Naive thymus-derived CD4-positive, alpha-beta T cell (primary cell): Measurements from ENCODE around the gene PRR11. TPM values are rescaled to one million over a fixed set of nuclear protein-coding genes. Genes with fewer than 3 reads are reported as not detected.
"Not testable (repeated sequence)": the region's sequence is repeated elsewhere in the genome, so short reads cannot be mapped to it uniquely, and the experiment has no call there.

Source experiments
- ATAC-seq: fragments of 150-1000 bp; cut with Tn5 transposase; 2 replicates; pipeline ENCODE4 v1.10.0; 2021; ENCODE audit warnings: mild to moderate bottlenecking, moderate library complexity
- CTCF ChIA-PET: fragments of 350-600 bp; sonication (Branson Sonifier 250); formaldehyde crosslinking; loops from one replicate; lab custom pipeline; 2021; ENCODE audit warnings: antibody characterized with exemption; lab: Charles Lee
- POLR2A ChIA-PET: fragments of 350-600 bp; sonication (Branson Sonifier 250); formaldehyde crosslinking; loops from one replicate; lab custom pipeline; 2021; ENCODE audit warnings: antibody characterized with exemption, inconsistent platforms; lab: Charles Lee
- DNase-seq, 9 donors: peaks; one replicate each; pipeline versions ENCODE4 v3.0.0 to v3.0.0-alpha.2; 2020 to 2022; ENCODE audit warnings: mixed read lengths in 1 of 9
- H3K27ac ChIP-seq: one replicate; pipeline ENCODE4 v1.7.0; 2013; ENCODE audit warnings: mild to moderate bottlenecking, low read depth, low read length, moderate library complexity
- H3K27me3 ChIP-seq, 2 donors: one replicate each; pipeline ENCODE4 v1.7.0; 2013; ENCODE audit warnings: low read length in 2 of 2, mild to moderate bottlenecking in 2 of 2, moderate library complexity in 2 of 2; ENCODE audit not compliant: control insufficient read depth in 2 of 2, insufficient read depth in 2 of 2
- H3K36me3 ChIP-seq, 3 experiments: 1 replicate in 2 of 3; 2 replicates in 1 of 3; pipeline ENCODE4 v1.7.0; 2013; ENCODE audit warnings: low read length in 3 of 3, mild to moderate bottlenecking in 3 of 3, moderate library complexity in 1 of 3; ENCODE audit not compliant: insufficient read depth in 3 of 3, control insufficient read depth in 2 of 3
- H3K4me1 ChIP-seq, 2 donors: one replicate each; pipeline ENCODE4 v1.7.0; 2013; ENCODE audit warnings: low read length in 2 of 2, mild to moderate bottlenecking in 2 of 2, moderate library complexity in 1 of 2; ENCODE audit not compliant: control insufficient read depth in 2 of 2, insufficient read depth in 2 of 2
- H3K4me3 ChIP-seq: 2 replicates; pipeline ENCODE4 v1.7.0; 2013; ENCODE audit warnings: mild to moderate bottlenecking, low read length
- H3K9me3 ChIP-seq, 3 experiments: 1 replicate in 2 of 3; 2 replicates in 1 of 3; pipeline ENCODE4 v1.7.0; 2013; ENCODE audit warnings: low read length in 3 of 3; ENCODE audit not compliant: control insufficient read depth in 2 of 3
- H3K27ac Mint-ChIP-seq, 9 donors: one replicate each; pipeline ENCODE4 v1.8.0; 2020 to 2022; ENCODE audit warnings: mixed read lengths in 9 of 9, mild to moderate bottlenecking in 8 of 9, moderate library complexity in 5 of 9, inconsistent platforms in 2 of 9
- H3K27me3 Mint-ChIP-seq, 5 donors: one replicate each; pipeline ENCODE4 v1.8.0; 2021 to 2022; ENCODE audit warnings: mixed read lengths in 5 of 5, mild to moderate bottlenecking in 1 of 5
- H3K36me3 Mint-ChIP-seq, 5 donors: one replicate each; pipeline ENCODE4 v1.8.0; 2020 to 2022; ENCODE audit warnings: mixed read lengths in 5 of 5, mild to moderate bottlenecking in 3 of 5, inconsistent platforms in 1 of 5
- H3K4me1 Mint-ChIP-seq, 7 donors: one replicate each; pipeline ENCODE4 v1.8.0; 2020 to 2022; ENCODE audit warnings: mixed read lengths in 7 of 7, mild to moderate bottlenecking in 3 of 7, inconsistent platforms in 1 of 7
- H3K4me3 Mint-ChIP-seq, 10 donors: one replicate each; pipeline ENCODE4 v1.8.0; 2020 to 2022; ENCODE audit warnings: mild to moderate bottlenecking in 10 of 10, mixed read lengths in 10 of 10, moderate library complexity in 6 of 10, inconsistent platforms in 2 of 10
- H3K9me3 Mint-ChIP-seq, 11 donors: one replicate each; pipeline ENCODE4 v1.8.0; 2020 to 2022; ENCODE audit warnings: mixed read lengths in 11 of 11, mild to moderate bottlenecking in 4 of 11, inconsistent platforms in 1 of 11, moderate library complexity in 1 of 11
- intact Hi-C, 2 donors: fragments of 100-400 bp; cut with micrococcal nuclease; formaldehyde crosslinking; loops; one replicate each; pipeline ENCODE4 v1.15.1; 2023
- polyA plus RNA-seq, 2 donors: library from polyadenylated mRNA; unstranded; fragments of 300-500 nt; fragmentation: Illumina TruSeq; gene quantifications; one replicate each; pipeline ENCODE4 v1.2.3, GENCODE V29; 2021
- total RNA-seq, 6 experiments: library from RNA in 5 of 6; stranded (reverse) in 5 of 6; gene quantifications; 1 replicate in 5 of 6; 2 replicates in 1 of 6; pipeline ENCODE4 v1.2.3 and lab custom pipeline; 2021 to 2026

Gene PRR11
- total and polyA plus RNA-seq, 7 experiments from 2014 or later = 0.07 to 41.9 (median 0.62) TPM

GRCh38 chr17:59219992-59220327 is 64.4 kb downstream of the PRR11 start:
- Mint-ChIP-seq H3K27me3 (peaks cover 0 to 5% (median 0%) of the 10 kb centered on the region in 5 donors), H3K36me3 (peaks cover 0 to 5% (median 0%) of the 10 kb centered on the region in 5 donors), H3K27ac (peak overlapping the region; percentile 94 to 100 (median 98)), H3K9me3 (no peaks in the 10 kb centered on the region), H3K4me3 (peak overlapping the region; percentile 94 to 100 (median 98)), H3K4me1 (peaks cover 5 to 16% (median 14%) of the 10 kb centered on the region in 7 donors)
- Histone ChIP-seq H3K27me3 (no peaks in the 10 kb centered on the region), H3K36me3 (peaks cover 0 to 3% (median 0%) of the 10 kb centered on the region in 3 experiments), H3K4me1 (peaks cover 5 to 9% of the 10 kb centered on the region in 2 donors), H3K4me3 (peak overlapping the region; percentile 99), H3K27ac (peak overlapping the region; percentile 36), H3K9me3 (no peaks in the 10 kb centered on the region)
- intact Hi-C loops = loop anchor here (1.0 to 10.0 kb wide), 10 partner anchors 10 to 347 kb away; partner anchors contain the start of genes PRR11 (in 2 of the 2), SKA2 (in 2 of the 2), SMG8 (in 2 of the 2) and TRIM37 (in 2 of the 2)
- ATAC-seq (no peak), DNase-seq (no peak)
- POLR2A ChIA-PET = interaction anchor here (0.7 to 2.6 kb wide), 3 partner anchors 10 to 399 kb away, joined by 3 to 27 read pairs (median 5); partner anchors contain the start of genes CLTC, PRR11 and SMG8
- CTCF ChIA-PET = interaction anchor here (0.5 to 1.1 kb wide), 4 partner anchors 8 to 552 kb away, joined by 3 to 5 read pairs (median 3); no protein-coding TSS in a partner anchor

GRCh38 chr17:59220328-59221158 is 65.0 kb downstream of the PRR11 start, which contains the start of gene GDPD1:
Gene GDPD1, plus strand, starts transcription at chr17:59220511. Its CDS starts 99 bp downstream, at chr17:59220610.
- Mint-ChIP-seq H3K9me3 (no peaks in the 10 kb centered on the region), H3K36me3 (peaks cover 0 to 5% (median 0%) of the 10 kb centered on the region in 5 donors), H3K27me3 (peaks cover 0 to 5% (median 0%) of the 10 kb centered on the region in 5 donors), H3K27ac (peak within 1 kb of the TSS; percentile 94 to 100 (median 98)), H3K4me3 (peak within 1 kb of the TSS; percentile 94 to 100 (median 98)), H3K4me1 (peaks cover 5 to 16% (median 14%) of the 10 kb centered on the region in 7 donors)
- ChIA-PET CTCF (interaction anchor here (0.5 to 1.1 kb wide), 7 partner anchors 9 to 553 kb away, joined by 3 to 5 read pairs (median 4); no protein-coding TSS in a partner anchor), POLR2A (interaction anchor here (0.7 to 2.6 kb wide), 3 partner anchors 10 to 399 kb away, joined by 3 to 27 read pairs (median 5); partner anchors contain the start of genes CLTC, PRR11 and SMG8)
- Histone ChIP-seq H3K4me1 (peaks cover 5 to 9% of the 10 kb centered on the region in 2 donors), H3K27me3 (no peaks in the 10 kb centered on the region), H3K4me3 (peak within 1 kb of the TSS; percentile 99), H3K36me3 (peaks cover 0 to 3% (median 0%) of the 10 kb centered on the region in 3 experiments), H3K9me3 (no peaks in the 10 kb centered on the region), H3K27ac (peak within 1 kb of the TSS; percentile 92)
- DNase-seq (peak; percentile 95 to 98 (median 97)), ATAC-seq (peak; percentile 100)
- intact Hi-C loops = loop anchor here (1.0 to 10.0 kb wide), 10 partner anchors 10 to 347 kb away; partner anchors contain the start of genes PRR11 (in 2 of the 2), SKA2 (in 2 of the 2), SMG8 (in 2 of the 2) and TRIM37 (in 2 of the 2)

GRCh38 chr17:59221159-59221847 is 65.8 kb downstream of the PRR11 start:
- intact Hi-C loops = loop anchor here in 1 of 2 donors (2.0 to 10.0 kb wide), 4 partner anchors 93 to 346 kb away; partner anchors contain the start of genes DHX40 and TRIM37
- H3K27me3 ChIP-seq = no peaks in the 10 kb centered on the region
- H3K27ac ChIP-seq = peak overlapping the region; percentile 92
- H3K4me3 ChIP-seq = peak overlapping the region; percentile 99
- Mint-ChIP-seq H3K4me3 (peak overlapping the region; percentile 94 to 100 (median 98)), H3K27me3 (peaks cover 0 to 5% (median 0%) of the 10 kb centered on the region in 5 donors), H3K9me3 (no peaks in the 10 kb centered on the region), H3K4me1 (peaks cover 5 to 16% (median 14%) of the 10 kb centered on the region in 7 donors), H3K36me3 (peaks cover 0 to 5% (median 0%) of the 10 kb centered on the region in 5 donors), H3K27ac (peak overlapping the region; percentile 94 to 100 (median 98))
- H3K4me1 ChIP-seq = peaks cover 5 to 9% of the 10 kb centered on the region in 2 donors
- H3K9me3 ChIP-seq = no peaks in the 10 kb centered on the region
- ATAC-seq = no peak
- H3K36me3 ChIP-seq = peaks cover 0 to 3% (median 0%) of the 10 kb centered on the region in 3 experiments
- ChIA-PET CTCF (interaction anchor here (0.5 to 1.3 kb wide), 4 partner anchors 12 to 116 kb away, joined by 3 to 5 read pairs (median 4); no protein-coding TSS in a partner anchor), POLR2A (interaction anchor here (2.6 kb wide), 1 partner anchor 11 kb away, joined by 27 read pairs; the partner anchor contains the start of gene SMG8)
- DNase-seq = no peak

GRCh38 chr17:59223813-59224212 is 68.3 kb downstream of the PRR11 start:
- no peaks in the 10 kb centered on the region for H3K9me3 ChIP-seq
- intact Hi-C loops = loop anchor here in 1 of 2 donors (5.0 to 10.0 kb wide), 2 partner anchors 91 to 343 kb away; partner anchors contain the start of gene DHX40
- Mint-ChIP-seq H3K4me1 (peaks cover 5 to 16% (median 14%) of the 10 kb centered on the region in 7 donors), H3K9me3 (no peaks in the 10 kb centered on the region), H3K27ac (no peak overlapping the region), H3K4me3 (no peak overlapping the region), H3K27me3 (peaks cover 0 to 5% (median 0%) of the 10 kb centered on the region in 5 donors), H3K36me3 (peaks cover 0 to 5% (median 0%) of the 10 kb centered on the region in 5 donors)
- ATAC-seq (no peak), DNase-seq (no peak)
- ChIA-PET POLR2A (no interaction called here), CTCF (interaction anchor here (0.7 kb wide), 1 partner anchor 78 kb away, joined by 3 read pairs; no protein-coding TSS in a partner anchor)
- no peak overlapping the region for H3K27ac ChIP-seq
- H3K36me3 ChIP-seq = peaks cover 0 to 3% (median 0%) of the 10 kb centered on the region in 3 experiments
- no peak overlapping the region for H3K4me3 ChIP-seq
- H3K27me3 ChIP-seq = no peaks in the 10 kb centered on the region
- peaks cover 5 to 9% of the 10 kb centered on the region in 2 donors for H3K4me1 ChIP-seq

GRCh38 chr17:59228588-59228987 is 73.0 kb downstream of the PRR11 start:
- ChIA-PET CTCF (interaction anchor here (0.7 to 0.9 kb wide), 2 partner anchors 26 to 235 kb away, joined by 3 to 6 read pairs; no protein-coding TSS in a partner anchor), POLR2A (interaction anchor here (0.7 kb wide), 1 partner anchor 1232 kb away, joined by 3 read pairs; no protein-coding TSS in a partner anchor)
- not testable (repeated sequence) for H3K4me1 ChIP-seq, H3K9me3 Mint-ChIP-seq, ATAC-seq, H3K27ac ChIP-seq, H3K36me3 Mint-ChIP-seq, H3K36me3 ChIP-seq, H3K4me3 ChIP-seq, H3K4me3 Mint-ChIP-seq, DNase-seq, H3K27me3 ChIP-seq, H3K27me3 Mint-ChIP-seq, H3K27ac Mint-ChIP-seq, H3K9me3 ChIP-seq, H3K4me1 Mint-ChIP-seq
- intact Hi-C loops = loop anchor here in 1 of 2 donors (10.0 kb wide), 1 partner anchor 86 kb away; no protein-coding TSS in a partner anchor
